Cardiac fibroblast (primary cell): ENCODE results near the gene PTPRS.

Source experiments
- DNase-seq, 2 donors: peaks; one replicate each; pipeline versions ENCODE4 v3.0.0 to v3.0.0-alpha.2; 2010; ENCODE audit warnings: low read depth in 2 of 2
- H3K4me3 ChIP-seq, 2 donors: replicated peaks in 1 of 2; 1 replicate in 1 of 2; 2 replicates in 1 of 2; pipeline ENCODE4 v1.5.1; 2011; ENCODE audit warnings: low read depth in 2 of 2, low read length in 2 of 2, mild to moderate bottlenecking in 2 of 2, moderate library complexity in 1 of 2
- CTCF ChIP-seq: IDR thresholded peaks from one replicate; pipeline ENCODE4 v1.5.1; 2011; ENCODE audit warnings: low read depth, mild to moderate bottlenecking, low read length, inconsistent platforms

The PTPRS gene

GRCh38 chr19:5312058-5312457 is 28.6 kb downstream of the PTPRS start:
- DNase-seq = no peak
- TF ChIP-seq CTCF = no peak
- no peak overlapping the region for H3K4me3 ChIP-seq

DNA sequence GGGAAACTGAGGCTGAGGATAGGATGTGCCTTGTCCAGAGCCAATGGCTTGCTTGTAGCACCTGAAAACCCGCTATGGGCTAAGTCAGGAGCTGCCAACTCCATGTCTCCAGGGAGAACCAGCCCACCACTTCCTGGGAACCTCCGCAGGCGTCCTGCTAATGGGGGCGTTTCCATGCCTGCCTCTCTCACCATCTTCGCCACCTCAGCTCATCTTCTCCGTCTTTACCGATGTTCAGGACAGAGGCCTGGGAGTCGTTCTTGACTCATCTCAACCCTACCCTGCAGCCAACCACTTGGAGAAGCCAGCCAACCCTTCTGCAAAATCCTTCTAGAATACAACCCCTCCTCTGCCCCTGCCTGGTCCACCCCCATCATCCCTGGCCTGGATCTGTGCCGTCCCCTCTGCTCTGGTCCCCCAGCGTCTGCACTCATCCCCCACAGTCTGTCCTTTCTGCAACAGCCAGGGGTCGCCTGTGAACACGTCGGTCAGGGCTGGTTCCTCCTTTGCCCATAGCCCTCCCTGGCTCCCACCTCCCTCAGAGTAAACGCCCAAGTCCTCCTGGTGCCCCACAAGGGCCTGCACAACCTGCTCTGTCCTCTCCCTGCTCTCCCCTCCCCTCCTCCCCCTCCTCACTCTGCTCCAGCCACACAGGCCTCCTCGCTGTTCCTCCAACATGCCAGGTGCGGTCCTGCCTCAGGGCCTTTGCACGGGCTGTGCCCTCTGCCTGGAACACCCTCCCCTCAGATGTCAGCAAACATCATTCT is 31.0 kb downstream of the PTPRS start:
- no peak overlapping the region for H3K4me3 ChIP-seq
- DNase-seq = peak in 1 of 2 donors; percentile 11
- TF ChIP-seq CTCF = no peak

DNA sequence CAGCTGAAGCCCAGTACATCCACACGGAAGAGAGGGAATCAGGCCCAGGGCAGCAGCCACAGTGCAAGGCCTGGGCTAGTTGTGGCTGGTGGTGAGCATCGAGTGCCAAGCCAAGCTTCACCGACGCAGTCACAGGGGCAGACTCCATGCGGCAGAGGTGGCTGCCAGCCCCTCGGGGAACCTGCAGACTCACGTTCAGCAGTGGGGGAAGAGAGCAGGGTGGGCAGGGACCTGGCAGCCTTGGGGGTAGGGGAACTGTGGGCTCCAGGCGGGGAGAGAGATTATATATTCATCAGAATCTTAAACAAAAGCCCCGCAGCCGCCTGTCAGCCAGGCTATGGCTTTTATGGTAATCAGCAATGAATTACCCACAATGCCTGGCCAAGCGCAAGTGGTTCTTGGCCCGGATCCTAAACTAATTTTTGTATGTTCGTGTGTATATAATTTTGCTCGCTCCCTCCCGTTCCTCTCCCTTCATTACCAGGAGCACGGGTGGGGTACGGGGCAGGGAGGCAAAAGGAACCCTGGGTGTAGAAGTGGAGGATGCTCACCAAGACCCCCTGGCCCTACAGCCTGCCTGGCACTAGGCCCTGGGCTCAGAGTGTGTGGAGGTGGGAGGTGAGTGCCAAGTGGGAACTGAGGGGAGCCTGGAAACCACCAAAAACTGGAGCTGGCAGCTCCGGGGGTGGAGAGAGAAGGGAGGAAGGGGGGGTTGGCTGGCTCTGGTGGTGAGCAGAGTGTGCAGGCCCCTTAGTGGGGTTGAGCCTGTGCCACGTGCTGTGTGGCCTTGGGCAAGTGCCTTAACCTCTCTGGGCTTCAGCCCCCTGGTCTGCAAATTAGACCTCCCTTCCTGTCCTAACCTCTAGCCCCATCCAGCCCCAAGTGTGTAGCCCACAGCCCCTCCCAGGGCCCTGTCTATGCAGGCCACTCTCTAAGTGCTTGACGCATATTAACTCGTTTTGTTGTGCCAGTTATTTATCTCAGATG is 31.9 kb downstream of the PTPRS start:
- no peak overlapping the region for H3K4me3 ChIP-seq
- peak; percentile 79 to 94 for DNase-seq
- no peak for TF ChIP-seq CTCF

DNA sequence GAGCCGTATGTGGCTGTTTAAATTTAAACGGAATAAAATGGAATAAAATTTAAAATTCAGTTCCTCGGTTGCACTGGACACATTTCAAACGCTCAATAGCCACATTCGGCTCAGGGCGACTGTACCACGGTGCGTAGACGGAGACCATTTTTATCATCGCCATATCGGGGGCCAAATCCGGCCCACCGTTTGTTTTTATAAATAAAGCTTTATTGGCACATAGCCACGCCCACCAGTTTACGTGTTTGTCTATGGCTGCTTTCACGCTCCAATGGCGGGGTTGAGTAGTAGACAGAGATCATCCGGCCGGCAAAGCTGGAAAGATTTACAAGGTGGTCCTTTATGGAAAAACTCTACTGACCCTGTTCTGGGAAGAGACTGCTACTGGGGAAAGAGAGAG is 33.0 kb downstream of the PTPRS start:
- no peak overlapping the region for H3K4me3 ChIP-seq
- no peak for DNase-seq
- TF ChIP-seq CTCF = no peak

DNA sequence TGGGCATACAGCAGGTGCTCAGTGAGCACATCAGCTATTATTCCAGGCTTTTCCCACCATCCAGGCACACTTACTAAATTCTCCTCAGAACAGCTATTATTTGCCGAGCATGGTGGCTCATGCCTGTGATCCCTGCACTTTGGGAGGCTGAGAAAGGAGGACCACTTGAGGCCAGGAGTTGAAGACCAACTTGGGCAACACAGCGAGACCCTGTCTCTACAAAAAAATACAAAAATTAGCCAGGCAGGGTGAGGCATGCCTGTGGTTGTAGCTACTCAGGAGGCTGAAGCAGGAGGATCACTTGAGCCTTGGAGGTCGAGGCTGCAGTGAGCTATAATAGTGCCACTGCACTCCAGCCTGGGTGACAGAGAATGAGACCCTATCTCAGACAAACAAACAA is 35.4 kb downstream of the PTPRS start:
- no peak for TF ChIP-seq CTCF
- DNase-seq = no peak
- no peak overlapping the region for H3K4me3 ChIP-seq

GRCh38 chr19:5304486-5304885 is 36.1 kb downstream of the PTPRS start:
- no peak for DNase-seq
- H3K4me3 ChIP-seq = no peak overlapping the region
- no peak for TF ChIP-seq CTCF
